OCI-LY7 (cell line): Measurements from ENCODE around the gene SUN2. TPM values are rescaled to one million over a fixed set of nuclear protein-coding genes. Genes with fewer than 3 reads are reported as not detected.
A peak's percentile ranks its signal among the peaks of the same experiment; 100 is the strongest.

Experiments used
- BruUV-seq: library from RNA; stranded (reverse); fragments of 400-500 nt; replicated peaks from 2 replicates; lab custom pipeline; 2021; lab: Mats Ljungman, UMichigan
- CTCF ChIA-PET: fragments of 300-600 bp; sonication (Branson Sonifier 250); formaldehyde crosslinking; loops from one replicate; lab custom pipeline; 2022; ENCODE audit warnings: antibody characterized with exemption; ENCODE audit not compliant: unreplicated experiment; lab: Charles Lee
- POLR2A ChIA-PET: fragments of 300-600 bp; sonication (Branson Sonifier 250); formaldehyde crosslinking; loops from one replicate; lab custom pipeline; 2022; ENCODE audit warnings: antibody characterized with exemption; lab: Charles Lee
- DNase-seq: peaks from one replicate; pipeline ENCODE4 v3.0.0-alpha.2; 2015; ENCODE audit warnings: low spot score
- H2AFZ ChIP-seq: fragments of 200-600 bp; sonication (generic), shearing (Covaris generic); 2 replicates; pipeline ENCODE4 v1.6.1; 2014; ENCODE audit warnings: mild to moderate bottlenecking, antibody characterized with exemption, low read length, moderate library complexity
- H3K27ac ChIP-seq: fragments of 200-600 bp; sonication (generic); 2 replicates; pipeline ENCODE4 v1.5.1; 2014; ENCODE audit warnings: mixed run types, low read depth, mild to moderate bottlenecking, moderate library complexity, low read length, inconsistent platforms; ENCODE audit not compliant: poor library complexity, severe bottlenecking
- H3K36me3 ChIP-seq: fragments of 200-600 bp; sonication (generic); 2 replicates; pipeline ENCODE4 v1.6.1; 2014; ENCODE audit warnings: mild to moderate bottlenecking, antibody characterized with exemption, low read length, moderate library complexity, mixed read lengths; ENCODE audit not compliant: insufficient read depth
- H3K4me1 ChIP-seq: fragments of 200-600 bp; sonication (generic); 2 replicates; pipeline ENCODE4 v1.5.1; 2014; ENCODE audit warnings: mild to moderate bottlenecking, low read length; ENCODE audit not compliant: insufficient read depth, poor library complexity, severe bottlenecking
- H3K4me2 ChIP-seq: fragments of 200-600 bp; sonication (generic); 2 replicates; pipeline ENCODE4 v1.6.1; 2014; ENCODE audit warnings: mild to moderate bottlenecking, low read length
- H3K4me3 ChIP-seq: fragments of 200-600 bp; sonication (generic); 2 replicates; pipeline ENCODE4 v1.5.1; 2014; ENCODE audit warnings: mild to moderate bottlenecking, low read depth, low read length; ENCODE audit not compliant: poor library complexity, severe bottlenecking
- H3K79me2 ChIP-seq: fragments of 200-600 bp; sonication (generic); 2 replicates; pipeline ENCODE4 v1.6.1; 2016; ENCODE audit warnings: low read depth, mild to moderate bottlenecking, low read length, moderate library complexity, mixed read lengths; ENCODE audit not compliant: insufficient read depth
- H3K9me2 ChIP-seq: fragments of 200-600 bp; sonication (generic); 2 replicates; pipeline ENCODE4 v1.6.1; 2016; ENCODE audit warnings: mild to moderate bottlenecking, low read length, mixed read lengths; ENCODE audit not compliant: insufficient read depth
- H3K9me3 ChIP-seq: fragments of 200-600 bp; sonication (generic); 2 replicates; pipeline ENCODE4 v1.6.1; 2014; ENCODE audit warnings: mild to moderate bottlenecking, mixed run types, low read length, mixed read lengths
- H4K20me1 ChIP-seq: fragments of 200-600 bp; sonication (generic); 2 replicates; pipeline ENCODE4 v1.6.1; 2014; ENCODE audit warnings: mild to moderate bottlenecking, antibody characterized with exemption, low read length, moderate library complexity, mixed read lengths; ENCODE audit not compliant: insufficient read depth
- CTCF ChIP-seq: fragments of 200-600 bp; sonication (generic); conservative IDR thresholded peaks from 2 replicates; pipeline ENCODE4 v1.5.1; 2014; ENCODE audit warnings: mild to moderate bottlenecking, antibody characterized with exemption, low read length, moderate library complexity, mixed read lengths
- EZH2phosphoT487 ChIP-seq: fragments of 200-600 bp; sonication (generic); IDR thresholded peaks from 2 replicates; pipeline ENCODE4 v1.6.1; 2018; ENCODE audit warnings: low read depth, borderline replicate concordance, mild to moderate bottlenecking, mixed run types, antibody characterized with exemption, low read length, moderate library complexity, mixed read lengths
- intact Hi-C: fragments of 100-400 bp; cut with micrococcal nuclease; formaldehyde crosslinking; loops from one replicate; pipeline ENCODE4 v1.10.0; 2022; ENCODE audit not compliant: unreplicated experiment
- total RNA-seq, 2 experiments: library from RNA; depleted of rRNA in 1 of 2; stranded (reverse); fragments of >200 nt in 1 of 2; shearing (Covaris generic) in 1 of 2; gene quantifications; 2 replicates each; pipeline ENCODE4 v1.2.3, GENCODE V29; 2014 to 2022

SUN2 gene
- total RNA-seq, 2 experiments from 2014 or later = 59.1 to 80.2 TPM

GRCh38 chr22:38760477-38761201, 4.8 kb upstream of the SUN2 start:
- TF ChIP-seq CTCF = no peak
- TF ChIP-seq EZH2phosphoT487 = no peak
- POLR2A ChIA-PET = interaction anchor here (0.5 kb wide), 1 partner anchor 142 kb away, joined by 3 read pairs; no protein-coding TSS in a partner anchor
- CTCF ChIA-PET = no interaction called here
- Histone ChIP-seq H2AFZ (no peak overlapping the region), H4K20me1 (no peaks in the 10 kb centered on the region), H3K4me3 (no peak overlapping the region), H3K4me1 (peaks cover 22% of the 10 kb centered on the region), H3K9me3 (no peaks in the 10 kb centered on the region), H3K36me3 (no peaks in the 10 kb centered on the region), H3K9me2 (no peaks in the 10 kb centered on the region), H3K4me2 (no peak overlapping the region), H3K79me2 (no peaks in the 10 kb centered on the region), H3K27ac (no peak overlapping the region)
- no TSS peak for BruUV-seq
- intact Hi-C loops = no loop called here
- peak; percentile 21 for DNase-seq

- Histone ChIP-seq H3K9me3 (no peaks in the 10 kb centered on the region), H3K27ac (no peak overlapping the region), H3K36me3 (no peaks in the 10 kb centered on the region), H3K4me2 (no peak overlapping the region), H3K9me2 (no peaks in the 10 kb centered on the region), H2AFZ (no peak overlapping the region), H3K79me2 (peaks cover 3% of the 10 kb centered on the region; the same call in 1 of the 2 replicates), H3K4me3 (no peak overlapping the region), H4K20me1 (no peaks in the 10 kb centered on the region), H3K4me1 (peaks cover 29% of the 10 kb centered on the region)
- no peak for DNase-seq
- ChIA-PET POLR2A (no interaction called here), CTCF (interaction anchor here (2.3 kb wide), 1 partner anchor 11 kb away, joined by 8 read pairs; no protein-coding TSS in a partner anchor)
- intact Hi-C loops = loop anchor here (10.0 kb wide), 1 partner anchor 686 kb away; no protein-coding TSS in a partner anchor
- no TSS peak for BruUV-seq
- no peak for TF ChIP-seq CTCF
- TF ChIP-seq EZH2phosphoT487 = no peak
Measured at GRCh38 chr22:38759005-38759404, 3.2 kb upstream of the SUN2 start.
